HG02973 (cell line): ENCODE results near the gene SRD5A3.

Source experiments
- ATAC-seq: cut with Tn5 transposase; IDR thresholded peaks from one replicate; pipeline ENCODE4 v1.9.1; 2021; ENCODE audit warnings: moderate library complexity; ENCODE audit not compliant: unreplicated experiment

SRD5A3 gene

GRCh38 chr4:55406545-55406944 is 60.5 kb downstream of the SRD5A3 start:
- ATAC-seq, result no peak

- ATAC-seq, result no peak
Observed at GRCh38 chr4:55407119-55407518, 61.1 kb downstream of the SRD5A3 start.

- ATAC-seq, result no peak
Observed at GRCh38 chr4:55407764-55408163, 61.7 kb downstream of the SRD5A3 start.

- peak; percentile 75 for ATAC-seq
Observed at GRCh38 chr4:55409468-55410171, 63.6 kb downstream of the SRD5A3 start.

GRCh38 chr4:55410431-55410830 is 64.4 kb downstream of the SRD5A3 start:
- ATAC-seq, result no peak

GRCh38 chr4:55411621-55412020 is 65.6 kb downstream of the SRD5A3 start:
- no peak for ATAC-seq

GRCh38 chr4:55416176-55416575 is 70.1 kb downstream of the SRD5A3 start:
- no peak for ATAC-seq
